GM12801 (cell line): ENCODE results near the gene SLIT3.

Experiments
- CTCF ChIP-seq: IDR thresholded peaks from one replicate; pipeline ENCODE4 v1.5.1; 2011; ENCODE audit warnings: control low read depth; ENCODE audit not compliant: insufficient read length; ENCODE audit errors: extremely low read depth

The SLIT3 gene

DNA sequence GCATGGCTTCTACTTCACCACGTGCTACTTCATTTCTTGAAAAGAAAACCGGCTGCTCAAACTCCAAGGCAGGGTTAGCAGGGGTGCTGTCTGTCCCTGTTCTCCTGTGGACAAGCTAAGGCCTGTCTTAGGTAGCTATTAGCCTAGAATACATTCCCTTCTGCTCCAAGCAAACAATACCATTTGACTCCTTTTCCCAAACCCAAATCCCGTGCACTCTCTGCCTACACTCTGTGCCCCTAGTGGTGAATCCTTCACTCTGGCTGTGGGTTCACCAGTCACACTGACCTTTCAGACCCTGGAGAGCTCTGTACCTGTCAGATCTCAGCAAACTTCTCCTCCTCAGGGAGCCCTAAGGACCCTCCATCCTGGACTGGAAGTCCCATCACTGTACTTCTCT, 211.6 kb downstream of the SLIT3 start:
- no peak for TF ChIP-seq CTCF

- TF ChIP-seq CTCF: no peak
Measured at GRCh38 chr5:169088028-169088725, 212.8 kb downstream of the SLIT3 start.

GRCh38 chr5:169085636-169086035, 215.3 kb downstream of the SLIT3 start:
- no peak for TF ChIP-seq CTCF

- TF ChIP-seq CTCF: no peak
Measured at GRCh38 chr5:169085212-169085611, 215.7 kb downstream of the SLIT3 start.

GRCh38 chr5:169084775-169085174, 216.2 kb downstream of the SLIT3 start:
- no peak for TF ChIP-seq CTCF

DNA sequence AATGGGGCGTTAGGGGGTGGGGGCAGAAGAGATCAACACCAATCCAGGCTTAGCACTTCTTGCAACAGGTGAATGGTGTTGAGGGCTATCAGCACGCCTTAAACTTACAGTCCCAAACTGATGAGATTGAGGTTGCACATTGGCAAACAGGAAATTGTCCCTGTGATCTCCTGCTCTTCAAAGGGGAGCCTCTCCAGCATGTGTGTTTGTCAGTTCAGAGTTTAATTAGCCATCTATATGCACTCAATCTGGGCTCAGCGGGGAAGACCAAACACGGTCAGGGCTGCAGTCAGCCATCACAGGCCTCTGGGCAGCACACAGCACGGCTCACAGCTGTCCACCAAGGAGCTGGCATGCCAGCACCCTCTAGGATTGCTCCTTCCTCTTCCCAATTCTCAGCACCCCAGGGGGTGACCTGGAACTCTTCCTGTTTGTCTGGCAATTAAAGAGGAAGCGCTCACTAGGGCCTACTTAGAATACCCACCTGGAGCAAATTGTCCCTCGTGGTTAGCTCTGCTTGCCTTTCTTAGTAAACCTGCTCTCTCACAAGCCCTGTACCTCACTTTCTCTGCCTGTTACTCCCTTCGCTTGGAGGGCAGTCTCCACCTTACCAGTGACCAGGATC, 217.4 kb downstream of the SLIT3 start:
- TF ChIP-seq CTCF: no peak

DNA sequence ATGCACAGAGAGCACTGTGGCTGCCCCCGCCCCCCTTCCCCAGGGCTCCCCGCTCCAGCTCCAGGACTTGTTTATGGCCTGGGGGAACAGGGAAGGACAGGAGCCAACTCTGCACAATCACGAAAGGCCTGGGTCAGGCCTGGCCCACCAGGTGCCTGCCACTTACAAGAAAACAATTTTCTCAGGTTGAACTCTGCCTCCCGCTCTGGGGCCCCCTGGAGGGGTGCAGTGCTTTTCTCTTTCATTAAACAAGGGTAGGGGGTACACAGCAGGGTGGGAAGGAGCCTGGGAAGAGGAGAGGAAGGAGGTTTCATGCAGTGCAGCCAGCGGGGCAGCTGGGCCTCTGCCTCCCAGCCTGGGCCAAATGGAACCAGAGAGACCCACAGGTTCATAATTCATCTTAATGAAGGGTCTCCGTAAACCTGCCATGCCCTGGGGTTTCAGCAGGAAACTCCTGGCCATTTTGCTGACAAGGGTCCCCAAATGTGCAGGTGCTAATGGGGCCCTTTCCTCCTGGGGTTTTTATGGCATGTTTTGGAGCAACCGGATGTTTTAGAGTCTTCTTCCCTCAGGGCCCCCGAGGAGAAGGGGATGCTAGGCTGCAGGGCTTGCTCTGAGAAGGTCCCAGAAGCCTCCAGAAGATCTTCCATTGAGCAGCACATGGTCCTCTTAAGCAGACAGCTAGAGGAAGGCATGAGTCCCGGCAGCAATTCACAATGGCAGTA, 219.8 kb downstream of the SLIT3 start:
- no peak for TF ChIP-seq CTCF
